Gastrocnemius medialis (tissue), 4 donors: ENCODE measurements around the gene DNAJB4.

Experiments used
- POLR2A ChIP-seq, 2 donors: fragments of 450-650 bp; IDR thresholded peaks; one replicate each; pipeline ENCODE4 v1.6.1; 2017; ENCODE audit warnings: antibody characterized with exemption in 2 of 2, mild to moderate bottlenecking in 2 of 2, moderate library complexity in 2 of 2
- TF ChIP-seq, protein P1 (sequence below), 5 experiments: fragments of 450-650 bp in 3 of 5; fragments of 200-600 bp in 2 of 5; sonication (generic) in 2 of 5; IDR thresholded peaks in 4 of 5; conservative IDR thresholded peaks in 1 of 5; 1 replicate in 4 of 5; 2 replicates in 1 of 5; pipeline ENCODE4 v1.5.1; 2016 to 2019; ENCODE audit warnings: antibody characterized with exemption in 5 of 5, mild to moderate bottlenecking in 3 of 5, moderate library complexity in 3 of 5

DNA sequence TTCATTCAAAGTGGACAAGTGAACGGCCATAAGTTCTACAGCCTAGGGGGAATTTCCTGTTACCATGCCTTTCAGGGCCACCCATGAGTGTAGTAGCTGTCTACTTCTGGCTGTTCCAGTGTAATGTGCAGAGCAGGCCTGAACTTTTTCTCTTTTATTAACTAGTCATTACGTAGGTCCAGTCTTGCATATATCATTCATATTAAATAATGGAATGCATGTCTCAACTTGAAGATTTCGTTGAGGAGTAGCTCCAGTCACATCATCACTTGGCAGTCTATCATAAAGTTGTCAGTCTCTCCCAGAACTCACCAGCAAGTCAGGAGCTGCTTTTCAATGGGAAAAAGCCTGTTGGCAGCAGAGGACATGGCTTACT lies 29.0 kb downstream of the DNAJB4 start:
- TF ChIP-seq, protein P1, sequence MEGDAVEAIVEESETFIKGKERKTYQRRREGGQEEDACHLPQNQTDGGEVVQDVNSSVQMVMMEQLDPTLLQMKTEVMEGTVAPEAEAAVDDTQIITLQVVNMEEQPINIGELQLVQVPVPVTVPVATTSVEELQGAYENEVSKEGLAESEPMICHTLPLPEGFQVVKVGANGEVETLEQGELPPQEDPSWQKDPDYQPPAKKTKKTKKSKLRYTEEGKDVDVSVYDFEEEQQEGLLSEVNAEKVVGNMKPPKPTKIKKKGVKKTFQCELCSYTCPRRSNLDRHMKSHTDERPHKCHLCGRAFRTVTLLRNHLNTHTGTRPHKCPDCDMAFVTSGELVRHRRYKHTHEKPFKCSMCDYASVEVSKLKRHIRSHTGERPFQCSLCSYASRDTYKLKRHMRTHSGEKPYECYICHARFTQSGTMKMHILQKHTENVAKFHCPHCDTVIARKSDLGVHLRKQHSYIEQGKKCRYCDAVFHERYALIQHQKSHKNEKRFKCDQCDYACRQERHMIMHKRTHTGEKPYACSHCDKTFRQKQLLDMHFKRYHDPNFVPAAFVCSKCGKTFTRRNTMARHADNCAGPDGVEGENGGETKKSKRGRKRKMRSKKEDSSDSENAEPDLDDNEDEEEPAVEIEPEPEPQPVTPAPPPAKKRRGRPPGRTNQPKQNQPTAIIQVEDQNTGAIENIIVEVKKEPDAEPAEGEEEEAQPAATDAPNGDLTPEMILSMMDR (IDR thresholded peaks at IDR 0.05 in 4 of 5, conservative IDR thresholded peaks at IDR 0.05 in 1 of 5) = no peak
- no peak for TF ChIP-seq POLR2A (IDR thresholded peaks at IDR 0.05)
